GM23338 (cell line): ENCODE measurements around the gene ZNF446. TPM values are rescaled to one million over a fixed set of nuclear protein-coding genes. Genes with fewer than 3 reads are reported as not detected.

Source experiments
- ATAC-seq: fragments of 200-7000 bp; cut with Tn5 transposase; 3 replicates; pipeline ENCODE4 v1.9.1; 2020
- DNase-seq: peaks from one replicate; pipeline ENCODE4 v3.0.0-alpha.2; 2015; ENCODE audit warnings: low spot score
- H2AFZ ChIP-seq: fragments of 200-600 bp; sonication (generic); 2 replicates; pipeline ENCODE4 v1.8.0; 2016; ENCODE audit warnings: antibody characterized with exemption, mild to moderate bottlenecking, moderate library complexity
- H3F3A ChIP-seq: fragments of 200-600 bp; sonication (generic); replicated peaks from 2 replicates; pipeline ENCODE4 v1.8.0; 2017; ENCODE audit warnings: antibody characterized with exemption, mixed run types, low read depth
- H3K27ac ChIP-seq: fragments of 200-600 bp; sonication (generic); 2 replicates; pipeline ENCODE4 v1.6.1; 2016; ENCODE audit warnings: low read depth
- H3K27me3 ChIP-seq: fragments of 200-600 bp; sonication (generic); 2 replicates; pipeline ENCODE4 v1.8.0; 2016; ENCODE audit warnings: mild to moderate bottlenecking, mixed run types, moderate library complexity; ENCODE audit not compliant: insufficient read depth
- H3K36me3 ChIP-seq: fragments of 200-600 bp; sonication (generic); 2 replicates; pipeline ENCODE4 v1.8.0; 2016; ENCODE audit warnings: mild to moderate bottlenecking; ENCODE audit not compliant: insufficient read depth
- H3K4me1 ChIP-seq: fragments of 200-600 bp; sonication (generic); 2 replicates; pipeline ENCODE4 v1.8.0; 2016; ENCODE audit warnings: mild to moderate bottlenecking, moderate library complexity; ENCODE audit not compliant: insufficient read depth
- H3K4me2 ChIP-seq: fragments of 200-600 bp; sonication (generic); 2 replicates; pipeline ENCODE4 v1.7.1; 2017; ENCODE audit warnings: mixed run types
- H3K4me3 ChIP-seq: fragments of 200-600 bp; sonication (generic); 2 replicates; pipeline ENCODE4 v1.6.1; 2016; ENCODE audit warnings: mixed run types
- H3K79me2 ChIP-seq: fragments of 200-600 bp; sonication (generic); replicated peaks from 2 replicates; pipeline ENCODE4 v1.8.0; 2017; ENCODE audit warnings: mild to moderate bottlenecking; ENCODE audit not compliant: insufficient read depth
- H3K9me2 ChIP-seq: fragments of 200-600 bp; sonication (generic); 2 replicates; pipeline ENCODE4 v1.8.0; 2017; ENCODE audit not compliant: insufficient read depth
- H4K20me1 ChIP-seq: fragments of 200-600 bp; sonication (generic); replicated peaks from 2 replicates; pipeline ENCODE4 v1.8.0; 2017; ENCODE audit warnings: mild to moderate bottlenecking; ENCODE audit not compliant: insufficient read depth
- H3K27ac Mint-ChIP-seq: 2 replicates; pipeline ENCODE4 v1.8.0; 2020; ENCODE audit warnings: inconsistent platforms, mild to moderate bottlenecking, moderate library complexity, mixed read lengths
- H3K27me3 Mint-ChIP-seq: 3 replicates; pipeline ENCODE4 v1.8.0; 2022; ENCODE audit warnings: low read depth, mild to moderate bottlenecking, moderate library complexity, mixed read lengths, inconsistent platforms; ENCODE audit not compliant: insufficient read depth, poor library complexity
- H3K36me3 Mint-ChIP-seq: 3 replicates; pipeline ENCODE4 v1.8.0; 2021; ENCODE audit warnings: low read depth, mild to moderate bottlenecking, inconsistent platforms, moderate library complexity, mixed read lengths
- H3K4me1 Mint-ChIP-seq: 3 replicates; pipeline ENCODE4 v1.8.0; 2020; ENCODE audit warnings: mild to moderate bottlenecking, inconsistent platforms, mixed read lengths
- H3K4me3 Mint-ChIP-seq: 3 replicates; pipeline ENCODE4 v1.8.0; 2021; ENCODE audit warnings: moderate library complexity, mild to moderate bottlenecking, inconsistent platforms, mixed read lengths
- H3K9me3 Mint-ChIP-seq: 3 replicates; pipeline ENCODE4 v1.8.0; 2020; ENCODE audit warnings: moderate library complexity, mild to moderate bottlenecking, inconsistent platforms, mixed read lengths
- CREB1 ChIP-seq: fragments of 250-450 bp; sonication (Bioruptor Pico); IDR thresholded peaks from 2 replicates; pipeline ENCODE4 v1.5.0; 2020; ENCODE audit warnings: low read depth, mild to moderate bottlenecking, moderate library complexity
- CTCF ChIP-seq, 2 experiments: fragments of 200-600 bp in 1 of 2; sonication (generic) in 1 of 2; conservative IDR thresholded peaks; 2 replicates each; pipeline versions ENCODE4 v1.5.1 to v1.6.1; 2016 to 2017; ENCODE audit warnings: antibody characterized with exemption in 2 of 2, low read depth in 2 of 2, mild to moderate bottlenecking in 2 of 2, moderate library complexity in 1 of 2
- ETS1 ChIP-seq: IDR thresholded peaks from 2 replicates; pipeline ENCODE4 v1.6.1; 2016; ENCODE audit warnings: antibody characterized with exemption
- EZH2 ChIP-seq: fragments of 200-600 bp; sonication (generic); IDR thresholded peaks from one replicate; pipeline ENCODE4 v1.8.0; 2017; ENCODE audit warnings: antibody characterized with exemption, mild to moderate bottlenecking, low read depth; ENCODE audit not compliant: unreplicated experiment
- EZH2phosphoT487 ChIP-seq: fragments of 200-600 bp; sonication (generic); IDR thresholded peaks from one replicate; pipeline ENCODE4 v1.8.1; 2018; ENCODE audit warnings: antibody characterized with exemption; ENCODE audit not compliant: unreplicated experiment
- JUNB ChIP-seq: IDR thresholded peaks from one replicate; pipeline ENCODE4 v1.6.1; 2016; ENCODE audit warnings: antibody characterized with exemption; ENCODE audit not compliant: unreplicated experiment
- NANOG ChIP-seq: IDR thresholded peaks from 2 replicates; pipeline ENCODE4 v1.6.1; 2016; ENCODE audit warnings: antibody characterized with exemption, borderline replicate concordance
- POLR2AphosphoS5 ChIP-seq: IDR thresholded peaks from 2 replicates; pipeline ENCODE4 v1.6.1; 2016; ENCODE audit warnings: antibody characterized with exemption, low read depth
- REST ChIP-seq: IDR thresholded peaks from one replicate; pipeline ENCODE4 v1.6.1; 2018; ENCODE audit warnings: antibody characterized with exemption; ENCODE audit not compliant: unreplicated experiment
- STAT1 ChIP-seq: IDR thresholded peaks from one replicate; pipeline ENCODE4 v1.6.1; 2016; ENCODE audit warnings: antibody characterized with exemption; ENCODE audit not compliant: unreplicated experiment
- ZNF114 ChIP-seq: fragments of 250-450 bp; sonication (Bioruptor Pico); IDR thresholded peaks from 2 replicates; pipeline ENCODE4 v1.5.0; 2020; ENCODE audit warnings: mild to moderate bottlenecking, moderate library complexity
- ZNF331 ChIP-seq: fragments of 250-450 bp; sonication (Bioruptor Pico); IDR thresholded peaks from 2 replicates; pipeline ENCODE4 v1.5.0; 2020; ENCODE audit warnings: low read depth, mild to moderate bottlenecking, moderate library complexity
- ZNF462 ChIP-seq: fragments of 250-450 bp; sonication (Bioruptor Pico); IDR thresholded peaks from 2 replicates; pipeline ENCODE4 v1.5.0; 2020; ENCODE audit warnings: mild to moderate bottlenecking, moderate library complexity
- polyA plus RNA-seq: library from polyadenylated mRNA; unstranded; fragments of >200 nt; fragmentation: Nextera tagmentation; extraction: Ambion mirVana; gene quantifications from 2 replicates; pipeline ENCODE4 v1.2.1, GENCODE V29; 2016
- total RNA-seq: library from RNA; depleted of rRNA; stranded (reverse); fragments of >200 nt; shearing (Covaris generic); gene quantifications from 2 replicates; pipeline ENCODE4 v1.2.3, GENCODE V29; 2014

ZNF446 gene
- total and polyA plus RNA-seq, 2 experiments from 2014 or later = 2.1 to 5.6 TPM

- ATAC-seq (no peak), DNase-seq (no peak)
- Histone ChIP-seq H3K4me3 (no peak overlapping the region), H3F3A (no peaks in the 10 kb centered on the region), H3K4me1 (peaks cover 5% of the 10 kb centered on the region; the same call in 1 of the 2 replicates), H3K36me3 (no peaks in the 10 kb centered on the region), H3K27ac (no peak overlapping the region), H3K27me3 (no peaks in the 10 kb centered on the region; the same call in 1 of the 2 replicates), H4K20me1 (no peaks in the 10 kb centered on the region), H3K9me2 (no peaks in the 10 kb centered on the region), H3K79me2 (no peaks in the 10 kb centered on the region), H3K4me2 (no peak overlapping the region), H2AFZ (no peak overlapping the region)
- Mint-ChIP-seq H3K4me3 (no peak overlapping the region), H3K4me1 (peaks cover 17% of the 10 kb centered on the region), H3K9me3 (no peaks in the 10 kb centered on the region), H3K36me3 (no peaks in the 10 kb centered on the region), H3K27me3 (peaks cover 16% of the 10 kb centered on the region), H3K27ac (no peak overlapping the region)
- no peak for TF ChIP-seq ZNF462
- TF ChIP-seq REST = no peak
- TF ChIP-seq EZH2phosphoT487 = no peak
- TF ChIP-seq STAT1 = no peak
- no peak for TF ChIP-seq EZH2
- no peak for TF ChIP-seq ETS1
- TF ChIP-seq NANOG = no peak
- no peak for TF ChIP-seq CREB1
- no peak for TF ChIP-seq POLR2AphosphoS5
- no peak for TF ChIP-seq JUNB
- TF ChIP-seq ZNF331 (CRISPR knock-in tag) = no peak
- no peak for TF ChIP-seq ZNF114 (CRISPR knock-in tag)
- no peak for TF ChIP-seq CTCF (conservative IDR thresholded peaks at IDR 0.05; ENCODE audit: low read depth in 2 of 2)
These were observed 53.3 kb downstream of the ZNF446 start for GRCh38 chr19:58529405-58529804.
